Suprapubic skin (tissue), 4 donors: Measurements from ENCODE around the gene TBC1D1. TPM values are rescaled to one million over a fixed set of nuclear protein-coding genes. Genes with fewer than 3 reads are reported as not detected.

Experiments
- DNase-seq, 2 donors: peaks; one replicate each; pipeline ENCODE4 v3.0.0-alpha.2; 2019; ENCODE audit warnings: low spot score in 2 of 2
- H3K27ac ChIP-seq: fragments of 200-600 bp; sonication (generic); one replicate; pipeline ENCODE4 v1.5.1; 2019
- H3K27me3 ChIP-seq: fragments of 200-600 bp; sonication (generic); one replicate; pipeline ENCODE4 v1.5.1; 2019
- H3K36me3 ChIP-seq: fragments of 200-600 bp; sonication (generic); one replicate; pipeline ENCODE4 v1.5.1; 2019
- H3K4me1 ChIP-seq: fragments of 200-600 bp; sonication (generic); one replicate; pipeline ENCODE4 v1.5.1; 2019
- H3K4me3 ChIP-seq: fragments of 200-600 bp; sonication (generic); one replicate; pipeline ENCODE4 v1.5.1; 2019; ENCODE audit warnings: mild to moderate bottlenecking
- H3K9me3 ChIP-seq: fragments of 200-600 bp; sonication (generic); one replicate; pipeline ENCODE4 v1.5.1; 2019
- CTCF ChIP-seq, 2 donors: fragments of 200-600 bp in 1 of 2; fragments of 450-650 bp in 1 of 2; sonication (generic) in 1 of 2; IDR thresholded peaks; one replicate each; pipeline ENCODE4 v1.5.1; 2016 to 2019; ENCODE audit warnings: antibody characterized with exemption in 2 of 2, mild to moderate bottlenecking in 1 of 2, moderate library complexity in 1 of 2
- EP300 ChIP-seq: sonication (generic); formaldehyde crosslinking; IDR thresholded peaks from one replicate; pipeline ENCODE4 v1.6.1; 2017; ENCODE audit warnings: antibody characterized with exemption
- POLR2A ChIP-seq, 2 donors: fragments of 450-650 bp; IDR thresholded peaks; one replicate each; pipeline ENCODE4 v1.6.1; 2017; ENCODE audit warnings: antibody characterized with exemption in 2 of 2, mild to moderate bottlenecking in 2 of 2, moderate library complexity in 2 of 2
- POLR2AphosphoS5 ChIP-seq, 3 donors: sonication (generic); formaldehyde crosslinking; IDR thresholded peaks; one replicate each; pipeline ENCODE4 v1.6.1; 2017; ENCODE audit warnings: antibody characterized with exemption in 3 of 3
- WGBS: methylation state at CpG from one replicate; pipeline ENCODE4 v1.1.5; 2018; 5-methylcytosine and 5-hydroxymethylcytosine counted together
- total RNA-seq, 4 donors: library from RNA; depleted of rRNA; stranded (reverse); fragments of >200 nt; gene quantifications; one replicate each; pipeline ENCODE4 v1.1.0, GENCODE V29; 2016

TBC1D1 gene
- total RNA-seq, 4 donors from 2014 or later = 16.3 to 32.0 (median 22.2) TPM

GRCh38 chr4:37928426-37929416 lies 37.8 kb downstream of the TBC1D1 start:
- 56% methylated on average over 11 of the region's 12 CpGs for WGBS
- no peak for DNase-seq
- peaks cover 7% of the 10 kb centered on the region for H3K4me1 ChIP-seq
- H3K9me3 ChIP-seq = no peaks in the 10 kb centered on the region
- TF ChIP-seq EP300 (no peak), CTCF (IDR thresholded peaks at IDR 0.05) (no peak), POLR2AphosphoS5 (IDR thresholded peaks at IDR 0.05) (no peak), POLR2A (IDR thresholded peaks at IDR 0.05) (no peak)
- H3K36me3 ChIP-seq = no peaks in the 10 kb centered on the region
- no peak overlapping the region for H3K27ac ChIP-seq
- H3K27me3 ChIP-seq = no peaks in the 10 kb centered on the region
- H3K4me3 ChIP-seq = no peak overlapping the region

GRCh38 chr4:37934096-37934495 lies 43.2 kb downstream of the TBC1D1 start:
- H3K36me3 ChIP-seq = no peaks in the 10 kb centered on the region
- no peaks in the 10 kb centered on the region for H3K9me3 ChIP-seq
- WGBS = 89% methylated on average over 8 of the region's 8 CpGs
- no peak overlapping the region for H3K27ac ChIP-seq
- no peak for TF ChIP-seq CTCF (IDR thresholded peaks at IDR 0.05)
- no peak for TF ChIP-seq POLR2AphosphoS5 (IDR thresholded peaks at IDR 0.05)
- TF ChIP-seq POLR2A (IDR thresholded peaks at IDR 0.05) = no peak
- no peak for TF ChIP-seq EP300
- H3K4me3 ChIP-seq = no peak overlapping the region
- H3K27me3 ChIP-seq = no peaks in the 10 kb centered on the region
- no peak for DNase-seq
- peaks cover 2% of the 10 kb centered on the region for H3K4me1 ChIP-seq

GRCh38 chr4:37934609-37935008 lies 43.7 kb downstream of the TBC1D1 start:
- H3K9me3 ChIP-seq = no peaks in the 10 kb centered on the region
- H3K4me3 ChIP-seq = no peak overlapping the region
- no peaks in the 10 kb centered on the region for H3K27me3 ChIP-seq
- H3K27ac ChIP-seq = no peak overlapping the region
- no peak for TF ChIP-seq CTCF (IDR thresholded peaks at IDR 0.05)
- no peak for TF ChIP-seq EP300
- no peak for TF ChIP-seq POLR2AphosphoS5 (IDR thresholded peaks at IDR 0.05)
- WGBS = 91% methylated on average over 3 of the region's 3 CpGs
- no peak for DNase-seq
- no peaks in the 10 kb centered on the region for H3K4me1 ChIP-seq
- no peaks in the 10 kb centered on the region for H3K36me3 ChIP-seq

- Histone ChIP-seq H3K4me1 (no peaks in the 10 kb centered on the region), H3K9me3 (no peaks in the 10 kb centered on the region), H3K36me3 (no peaks in the 10 kb centered on the region), H3K4me3 (no peak overlapping the region), H3K27ac (no peak overlapping the region), H3K27me3 (no peaks in the 10 kb centered on the region)
- TF ChIP-seq EP300 (no peak), POLR2A (IDR thresholded peaks at IDR 0.05) (no peak), CTCF (IDR thresholded peaks at IDR 0.05) (no peak), POLR2AphosphoS5 (IDR thresholded peaks at IDR 0.05) (no peak)
- no peak for DNase-seq
- 89% methylated on average over 4 of the region's 4 CpGs for WGBS
Observed at GRCh38 chr4:37935026-37935425, 44.1 kb downstream of the TBC1D1 start.

GRCh38 chr4:37936889-37937498 lies 46.1 kb downstream of the TBC1D1 start:
- H3K4me1 ChIP-seq = no peaks in the 10 kb centered on the region
- no peaks in the 10 kb centered on the region for H3K9me3 ChIP-seq
- no peak for TF ChIP-seq POLR2AphosphoS5 (IDR thresholded peaks at IDR 0.05)
- no peak for TF ChIP-seq CTCF (IDR thresholded peaks at IDR 0.05)
- TF ChIP-seq EP300 = no peak
- TF ChIP-seq POLR2A (IDR thresholded peaks at IDR 0.05) = no peak
- no peaks in the 10 kb centered on the region for H3K27me3 ChIP-seq
- no peaks in the 10 kb centered on the region for H3K36me3 ChIP-seq
- no peak overlapping the region for H3K27ac ChIP-seq
- DNase-seq = no peak
- 45% methylated on average over 7 of the region's 7 CpGs for WGBS
- no peak overlapping the region for H3K4me3 ChIP-seq
